Skeletal muscle satellite cell (primary cell): ENCODE measurements around the gene CD27.
"Not testable (repeated sequence)": the region's sequence is repeated elsewhere in the genome, so short reads cannot be mapped to it uniquely, and the experiment has no call there.

Experiments
- H3K27me3 ChIP-seq: 2 replicates; pipeline ENCODE4 v1.7.0; 2013; ENCODE audit warnings: low read length; ENCODE audit not compliant: control insufficient read depth, insufficient read depth
- H3K36me3 ChIP-seq: 2 replicates; pipeline ENCODE4 v1.7.0; 2013; ENCODE audit warnings: mild to moderate bottlenecking, control low read depth, low read length; ENCODE audit not compliant: insufficient read depth
- H3K4me1 ChIP-seq: 2 replicates; pipeline ENCODE4 v1.7.0; 2013; ENCODE audit warnings: low read length; ENCODE audit not compliant: control insufficient read depth, insufficient read depth
- H3K4me2 ChIP-seq: 2 replicates; pipeline ENCODE4 v1.7.0; 2013; ENCODE audit warnings: mild to moderate bottlenecking, low read length
- H3K4me3 ChIP-seq: 2 replicates; pipeline ENCODE4 v1.7.0; 2013; ENCODE audit warnings: low read length
- H3K9ac ChIP-seq: 2 replicates; pipeline ENCODE4 v1.7.0; 2013; ENCODE audit warnings: mild to moderate bottlenecking, low read depth, low read length, moderate library complexity
- H3K9me3 ChIP-seq: replicated peaks from 2 replicates; pipeline ENCODE4 v1.7.0; 2013; ENCODE audit warnings: mild to moderate bottlenecking, control low read depth, low read length

The CD27 gene

DNA sequence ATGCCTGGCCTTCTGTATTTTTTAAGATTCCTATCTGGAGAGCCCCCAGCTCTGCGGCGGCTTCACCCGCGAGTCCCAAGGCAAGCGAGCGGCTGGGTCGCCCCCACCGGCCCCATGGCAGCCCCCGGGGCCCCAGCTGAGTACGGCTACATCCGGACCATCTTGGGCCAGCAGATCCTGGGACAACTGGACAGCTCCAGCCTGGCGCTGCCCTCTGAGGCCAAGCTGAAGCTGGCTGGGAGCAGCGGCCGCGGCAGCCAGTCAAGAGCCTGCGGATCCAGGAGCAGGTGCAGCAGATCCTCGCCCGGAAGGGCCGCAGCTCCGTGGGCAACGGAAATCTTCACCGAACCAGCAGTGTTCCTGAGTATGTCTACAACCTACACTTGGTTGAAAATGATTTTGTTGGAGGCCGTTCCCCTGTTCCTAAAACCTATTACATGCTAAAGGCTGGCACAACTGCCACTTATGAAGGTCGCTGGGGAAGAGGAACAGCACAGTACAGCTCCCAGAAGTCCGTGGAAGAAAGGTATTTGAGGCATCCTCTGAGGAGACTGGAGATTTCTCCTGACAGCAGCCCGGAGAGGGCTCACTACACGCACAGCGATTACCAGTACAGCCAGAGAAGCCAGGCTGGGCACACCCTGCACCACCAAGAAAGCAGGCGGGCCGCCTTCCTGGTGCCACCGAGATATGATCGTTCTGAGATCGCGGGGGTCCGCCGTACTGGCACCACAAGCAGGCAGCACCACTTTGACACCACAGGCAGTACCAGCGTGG lies 33.0 kb downstream of the CD27 start:
- not testable (repeated sequence) for H3K4me3 ChIP-seq, H3K9me3 ChIP-seq, H3K4me2 ChIP-seq, H3K4me1 ChIP-seq, H3K9ac ChIP-seq, H3K36me3 ChIP-seq
- peaks cover 19% of the 10 kb centered on the region for H3K27me3 ChIP-seq

DNA sequence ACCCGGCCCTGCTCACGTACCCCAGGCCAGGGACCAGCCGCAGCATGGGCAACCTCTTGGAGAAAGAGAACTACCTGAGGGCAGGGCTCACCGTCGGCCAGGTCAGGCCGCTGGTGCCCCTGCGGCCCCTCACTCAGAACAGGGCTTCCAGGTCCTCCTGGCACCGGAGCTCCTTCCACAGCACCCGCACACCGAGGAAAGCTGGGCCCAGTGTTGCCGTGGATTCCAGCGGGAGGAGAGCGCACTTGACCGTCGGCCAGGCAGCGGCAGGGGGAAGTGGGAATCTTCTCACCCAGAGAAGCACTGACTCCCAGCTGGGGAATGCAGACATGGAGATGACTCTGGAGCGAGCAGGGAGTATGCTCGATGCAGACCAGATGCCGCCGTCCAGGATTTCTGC lies 33.7 kb downstream of the CD27 start:
- H3K4me1 ChIP-seq = no peaks in the 10 kb centered on the region
- no peaks in the 10 kb centered on the region for H3K36me3 ChIP-seq
- peaks cover 19% of the 10 kb centered on the region for H3K27me3 ChIP-seq
- H3K9me3 ChIP-seq = no peaks in the 10 kb centered on the region
- H3K4me2 ChIP-seq = no peak overlapping the region
- H3K4me3 ChIP-seq = no peak overlapping the region
- H3K9ac ChIP-seq = no peak overlapping the region

DNA sequence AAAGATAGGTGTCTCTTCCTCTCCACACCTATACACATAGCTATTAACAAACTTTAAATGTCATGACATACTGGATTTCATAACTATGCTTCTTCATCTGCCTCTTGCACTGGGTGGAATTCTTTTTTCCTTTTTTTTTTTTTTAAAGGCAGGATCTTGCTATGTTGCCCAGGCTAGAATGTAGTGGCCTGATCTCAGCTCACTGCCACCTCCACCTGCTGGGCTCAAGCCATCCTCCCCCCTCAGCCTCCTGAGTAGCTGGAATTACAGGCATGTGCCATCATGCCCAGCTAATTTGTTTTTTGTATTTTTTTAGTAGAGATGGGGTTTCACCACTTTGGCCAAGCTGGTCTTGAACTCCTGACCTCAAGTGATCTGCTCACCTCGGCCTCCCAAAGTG lies 43.5 kb downstream of the CD27 start:
- H3K9ac ChIP-seq = no peak overlapping the region
- H3K36me3 ChIP-seq = peaks cover 6% of the 10 kb centered on the region
- peaks cover 5% of the 10 kb centered on the region for H3K4me1 ChIP-seq
- no peaks in the 10 kb centered on the region for H3K9me3 ChIP-seq
- H3K4me3 ChIP-seq = no peak overlapping the region
- no peak overlapping the region for H3K4me2 ChIP-seq
- no peaks in the 10 kb centered on the region for H3K27me3 ChIP-seq

DNA sequence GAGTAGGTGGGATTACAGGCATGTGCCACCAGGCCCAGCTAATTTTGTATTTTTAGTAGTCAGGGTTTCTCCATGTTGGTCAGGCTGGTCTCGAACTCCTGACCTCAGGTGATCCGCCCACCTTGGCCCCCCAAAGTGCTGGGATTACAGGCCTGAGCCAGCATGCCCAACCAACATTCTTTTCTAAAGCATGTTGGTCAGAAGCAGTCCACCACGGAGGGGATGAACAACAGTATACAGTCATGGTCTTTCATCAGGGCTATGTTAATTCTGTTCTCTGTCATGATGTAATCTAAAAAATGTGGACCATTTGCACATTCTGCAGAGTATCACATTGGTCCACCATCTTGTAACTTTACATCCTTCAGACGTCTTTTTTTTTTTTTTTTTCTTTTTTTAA lies 44.7 kb downstream of the CD27 start:
- Histone ChIP-seq H3K4me3 (no peak overlapping the region), H3K4me2 (no peak overlapping the region), H3K4me1 (peaks cover 5% of the 10 kb centered on the region), H3K9ac (no peak overlapping the region), H3K27me3 (no peaks in the 10 kb centered on the region), H3K36me3 (peaks cover 6% of the 10 kb centered on the region), H3K9me3 (no peaks in the 10 kb centered on the region)

DNA sequence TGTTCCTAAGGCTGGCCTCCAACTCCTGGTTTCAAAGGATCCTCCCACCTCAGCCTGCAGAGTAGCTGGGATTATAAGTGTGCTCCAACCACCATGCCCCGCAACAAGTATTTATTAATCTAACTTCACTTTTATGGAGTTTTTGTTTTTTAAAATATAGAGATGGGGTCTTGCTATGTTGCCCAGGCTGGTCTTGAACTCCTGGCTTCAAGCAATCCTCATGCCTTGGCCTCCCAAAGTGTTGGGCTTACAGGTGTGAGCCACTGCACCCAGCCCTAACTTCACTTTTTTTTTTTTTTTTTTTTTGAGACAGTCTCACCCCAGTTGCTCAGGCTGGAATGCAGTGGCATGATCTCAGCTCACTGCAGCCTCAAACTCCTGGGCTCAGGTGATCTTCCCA lies 45.9 kb downstream of the CD27 start:
- not testable (repeated sequence) for H3K36me3 ChIP-seq, H3K9me3 ChIP-seq, H3K4me2 ChIP-seq, H3K4me3 ChIP-seq, H3K9ac ChIP-seq, H3K27me3 ChIP-seq
- H3K4me1 ChIP-seq = peaks cover 18% of the 10 kb centered on the region

DNA sequence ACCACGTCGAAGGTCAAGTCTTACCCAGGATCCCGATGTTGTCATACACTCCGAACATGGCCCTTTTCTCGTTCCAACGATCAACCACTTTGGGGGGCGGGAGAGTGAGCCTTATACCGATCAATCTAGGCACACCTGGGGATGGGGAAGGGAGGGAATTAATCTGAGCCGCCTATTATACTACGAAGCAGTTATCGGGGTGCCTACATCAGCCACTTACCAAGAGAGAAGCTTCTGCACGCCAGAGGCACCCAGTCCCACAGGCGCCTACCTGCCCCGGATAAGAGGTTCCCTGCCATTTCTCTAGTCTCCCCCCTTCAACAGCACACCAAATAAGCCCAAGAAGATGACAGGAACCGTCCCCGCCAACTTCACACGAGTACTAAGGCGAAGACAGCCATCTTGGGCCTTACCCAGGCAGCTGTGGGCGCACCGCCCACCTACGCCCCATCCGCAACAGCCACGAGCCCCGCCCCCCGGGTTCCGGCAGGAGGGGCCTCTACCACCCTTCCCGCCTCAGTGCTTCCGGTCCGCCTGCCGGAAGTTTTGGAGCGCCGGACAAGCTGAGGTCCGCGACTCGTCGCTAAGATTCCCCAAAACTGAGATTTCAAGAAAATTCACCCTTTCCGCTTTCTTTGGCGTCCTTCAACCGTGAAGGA lies 48.2 kb downstream of the CD27 start, which contains the start of gene MRPL51:
TSS of gene MRPL51 (minus strand) at position 425 of the 659 bp plus-strand sequence. CDS start at position 299, 126 bp downstream.
- H3K4me2 ChIP-seq = peak within 1 kb of the TSS; percentile 91
- no peaks in the 10 kb centered on the region for H3K27me3 ChIP-seq
- peak within 1 kb of the TSS; percentile 96 for H3K4me3 ChIP-seq
- H3K4me1 ChIP-seq = peaks cover 21% of the 10 kb centered on the region
- peak within 1 kb of the TSS; percentile 95 for H3K9ac ChIP-seq
- H3K36me3 ChIP-seq = peaks cover 20% of the 10 kb centered on the region
- no peaks in the 10 kb centered on the region for H3K9me3 ChIP-seq

DNA sequence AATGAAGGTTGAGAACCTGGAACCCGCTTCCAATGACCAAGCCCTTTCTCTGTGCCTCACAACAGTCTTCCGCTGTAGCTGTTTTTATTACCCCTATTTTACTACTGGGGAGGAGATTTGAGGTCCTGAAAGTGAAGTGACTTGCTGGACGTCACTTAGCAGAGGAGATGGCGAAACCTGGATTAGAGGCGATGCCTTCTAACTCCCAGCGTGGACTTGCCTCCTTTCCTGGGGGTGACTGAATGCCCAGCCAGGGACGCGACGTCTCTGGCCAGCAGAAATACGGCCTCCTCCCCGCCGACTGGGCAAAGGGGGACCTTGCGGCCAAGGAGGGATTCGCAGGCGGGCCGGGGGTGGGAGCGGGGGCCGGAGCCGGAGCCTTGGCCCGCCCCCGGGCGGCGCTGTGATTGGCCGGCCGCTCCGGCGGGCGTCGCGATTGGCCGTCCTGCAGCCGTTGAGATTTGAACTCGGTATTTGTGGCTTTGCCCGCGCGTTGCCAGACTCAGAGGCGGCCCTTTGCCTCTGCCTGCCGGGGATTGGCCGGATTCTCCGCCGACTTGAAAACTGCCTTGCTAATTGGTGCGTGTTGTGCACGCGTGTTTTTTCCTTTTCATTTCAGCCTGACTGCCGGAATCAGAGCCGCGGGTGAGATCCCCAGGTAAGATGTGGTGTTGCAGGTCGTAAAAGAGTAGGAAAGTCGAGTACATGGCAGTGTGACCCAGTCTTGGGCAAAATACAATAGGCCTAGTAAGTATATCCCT lies 48.9 kb downstream of the CD27 start, which contains the start of gene NCAPD2:
TSS of gene NCAPD2 (plus strand) at position 606 of the 761 bp plus-strand sequence. CDS start 997 bp downstream, outside the sequence.
- H3K4me3 ChIP-seq = peak within 1 kb of the TSS; percentile 96
- H3K9me3 ChIP-seq = no peaks in the 10 kb centered on the region
- H3K4me2 ChIP-seq = peak within 1 kb of the TSS; percentile 91
- H3K9ac ChIP-seq = peak within 1 kb of the TSS; percentile 95
- peaks cover 20% of the 10 kb centered on the region for H3K36me3 ChIP-seq
- H3K27me3 ChIP-seq = no peaks in the 10 kb centered on the region
- H3K4me1 ChIP-seq = peaks cover 21% of the 10 kb centered on the region

DNA sequence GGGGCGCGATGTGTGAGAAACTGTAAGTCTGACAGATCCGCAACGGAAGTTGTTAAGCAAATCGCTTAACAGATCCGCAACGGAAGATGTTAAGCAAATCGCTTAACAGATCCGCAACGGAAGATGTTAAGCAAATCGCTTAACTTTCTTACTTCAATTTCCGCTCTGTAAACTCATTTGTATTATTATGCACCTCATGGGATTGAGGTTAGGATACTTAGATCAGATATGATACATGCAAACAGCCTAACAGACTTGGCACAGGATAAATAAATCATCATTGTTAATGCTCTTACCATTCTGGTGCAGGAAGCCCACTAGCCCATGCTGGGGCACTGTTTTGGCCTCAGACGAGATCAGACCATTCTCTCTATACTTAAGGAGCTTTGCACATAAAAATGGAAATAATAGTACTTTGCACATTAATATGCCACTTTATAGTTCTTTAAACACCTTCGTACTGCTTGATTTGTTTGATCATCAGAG lies 49.5 kb downstream of the CD27 start:
- peak overlapping the region; percentile 95 for H3K9ac ChIP-seq
- peaks cover 22% of the 10 kb centered on the region for H3K36me3 ChIP-seq
- peak overlapping the region; percentile 91 for H3K4me2 ChIP-seq
- peaks cover 21% of the 10 kb centered on the region for H3K4me1 ChIP-seq
- no peaks in the 10 kb centered on the region for H3K27me3 ChIP-seq
- peak overlapping the region; percentile 96 for H3K4me3 ChIP-seq
- no peaks in the 10 kb centered on the region for H3K9me3 ChIP-seq

DNA sequence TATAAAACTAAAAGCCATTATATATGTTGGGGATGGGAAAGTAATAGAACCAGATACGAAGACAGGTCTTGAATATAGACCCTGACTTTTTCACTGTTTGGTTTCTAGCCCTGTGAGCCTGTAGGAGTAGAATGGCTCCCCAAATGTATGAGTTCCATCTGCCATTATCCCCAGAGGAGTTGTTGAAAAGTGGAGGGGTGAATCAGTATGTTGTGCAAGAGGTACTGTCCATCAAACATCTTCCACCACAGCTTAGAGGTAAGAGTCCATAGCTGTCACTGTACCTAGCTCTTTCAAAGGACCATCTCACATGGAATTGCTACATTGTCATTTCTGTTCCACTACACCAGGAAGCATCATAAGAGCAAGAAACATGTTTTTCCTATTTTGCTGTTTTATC lies 50.2 kb downstream of the CD27 start:
- Histone ChIP-seq H3K9me3 (no peaks in the 10 kb centered on the region), H3K9ac (peak overlapping the region; percentile 95), H3K4me1 (peaks cover 21% of the 10 kb centered on the region), H3K4me2 (peak overlapping the region; percentile 91), H3K27me3 (no peaks in the 10 kb centered on the region), H3K4me3 (peak overlapping the region; percentile 96), H3K36me3 (peaks cover 28% of the 10 kb centered on the region)

DNA sequence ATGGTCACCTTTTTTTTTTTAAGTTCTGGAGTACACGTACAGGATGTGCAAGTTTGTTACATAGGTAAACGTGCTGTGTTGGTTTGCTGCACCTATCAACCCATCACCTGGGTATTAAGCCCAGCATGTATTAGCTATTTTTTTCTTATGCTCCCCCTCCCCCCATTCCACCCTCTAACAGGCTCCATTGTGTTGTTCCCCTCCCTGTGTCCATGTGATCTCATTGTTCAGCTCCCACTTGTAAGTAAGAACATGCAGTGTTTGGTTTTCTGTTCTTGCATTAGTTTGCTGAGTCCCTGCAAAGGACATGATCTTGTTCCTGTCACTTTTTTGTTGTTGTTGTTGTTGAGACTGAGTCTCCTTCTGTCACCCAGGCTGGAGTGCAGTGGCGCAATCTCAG lies 52.5 kb downstream of the CD27 start:
- not testable (repeated sequence) for H3K9ac ChIP-seq, H3K27me3 ChIP-seq, H3K4me2 ChIP-seq, H3K4me3 ChIP-seq, H3K9me3 ChIP-seq
- peaks cover 17% of the 10 kb centered on the region for H3K4me1 ChIP-seq
- peaks cover 42% of the 10 kb centered on the region for H3K36me3 ChIP-seq

DNA sequence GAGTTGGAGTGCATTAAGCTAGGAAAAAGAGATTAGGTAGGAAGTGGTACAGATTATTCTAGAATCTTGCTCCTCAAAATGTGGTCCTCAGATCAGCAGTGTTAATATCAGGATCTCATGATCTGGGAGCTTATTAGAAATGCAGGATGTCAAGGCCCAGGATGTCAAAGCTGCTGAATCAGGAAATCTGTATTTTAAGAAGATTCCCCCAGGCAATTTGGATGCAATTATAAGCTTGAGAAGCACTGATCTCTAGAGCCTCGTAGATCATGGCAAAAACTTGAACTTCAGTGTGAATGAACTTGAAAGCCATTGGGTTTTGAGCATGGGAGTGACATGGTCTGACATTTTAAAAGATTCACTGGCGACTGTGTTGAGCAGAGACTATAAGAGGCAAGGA lies 55.7 kb downstream of the CD27 start:
- Histone ChIP-seq H3K4me3 (no peak overlapping the region), H3K4me1 (peaks cover 5% of the 10 kb centered on the region), H3K36me3 (peaks cover 49% of the 10 kb centered on the region), H3K27me3 (no peaks in the 10 kb centered on the region), H3K4me2 (no peak overlapping the region), H3K9ac (no peak overlapping the region), H3K9me3 (no peaks in the 10 kb centered on the region)
